ENCODE results near the gene C15orf39.

The C15orf39 gene

DNA sequence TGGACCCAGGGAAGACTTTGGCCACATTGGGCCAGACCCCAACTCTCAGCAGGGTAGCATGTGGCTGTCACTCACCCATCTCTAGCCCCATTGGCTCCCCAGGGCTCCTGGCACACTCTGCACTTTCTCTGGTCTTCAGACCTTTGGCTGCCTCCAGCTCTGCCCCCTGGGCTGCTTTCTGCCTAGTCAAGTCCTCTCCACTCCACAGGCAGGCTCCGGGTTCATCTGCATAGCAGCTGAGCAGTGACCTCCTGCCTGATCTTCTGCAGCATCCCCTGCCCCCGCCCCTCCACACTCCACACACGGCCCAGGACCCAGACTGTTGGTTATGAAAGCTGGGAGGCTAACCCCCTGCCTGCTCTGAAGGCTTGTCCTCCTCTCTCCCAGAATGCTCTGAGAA is 8.4 kb upstream of the C15orf39 start:
- H3K9ac ChIP-seq (ENCODE audit: low read length): no peak overlapping the region
- peaks cover 18% of the 10 kb centered on the region for H3K4me1 ChIP-seq (ENCODE audit: low read length)
- H3K27ac ChIP-seq (ENCODE audit: low read length): no peak overlapping the region
- no peaks in the 10 kb centered on the region for H3K36me3 ChIP-seq (replicated peaks; ENCODE audit: low read depth, low read length)
- H3K79me2 ChIP-seq (ENCODE audit: low read length): no peaks in the 10 kb centered on the region
- H3K9me3 ChIP-seq (ENCODE audit: insufficient read depth, low read length): 0 out of 2 replicates have a peak, but pooled peaks cover 4% of the 10 kb centered on the region
- TF ChIP-seq EZH2phosphoT487 (IDR thresholded peaks at IDR 0.05; ENCODE audit: low read depth): no peak
- TF ChIP-seq, protein P1, sequence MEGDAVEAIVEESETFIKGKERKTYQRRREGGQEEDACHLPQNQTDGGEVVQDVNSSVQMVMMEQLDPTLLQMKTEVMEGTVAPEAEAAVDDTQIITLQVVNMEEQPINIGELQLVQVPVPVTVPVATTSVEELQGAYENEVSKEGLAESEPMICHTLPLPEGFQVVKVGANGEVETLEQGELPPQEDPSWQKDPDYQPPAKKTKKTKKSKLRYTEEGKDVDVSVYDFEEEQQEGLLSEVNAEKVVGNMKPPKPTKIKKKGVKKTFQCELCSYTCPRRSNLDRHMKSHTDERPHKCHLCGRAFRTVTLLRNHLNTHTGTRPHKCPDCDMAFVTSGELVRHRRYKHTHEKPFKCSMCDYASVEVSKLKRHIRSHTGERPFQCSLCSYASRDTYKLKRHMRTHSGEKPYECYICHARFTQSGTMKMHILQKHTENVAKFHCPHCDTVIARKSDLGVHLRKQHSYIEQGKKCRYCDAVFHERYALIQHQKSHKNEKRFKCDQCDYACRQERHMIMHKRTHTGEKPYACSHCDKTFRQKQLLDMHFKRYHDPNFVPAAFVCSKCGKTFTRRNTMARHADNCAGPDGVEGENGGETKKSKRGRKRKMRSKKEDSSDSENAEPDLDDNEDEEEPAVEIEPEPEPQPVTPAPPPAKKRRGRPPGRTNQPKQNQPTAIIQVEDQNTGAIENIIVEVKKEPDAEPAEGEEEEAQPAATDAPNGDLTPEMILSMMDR (IDR thresholded peaks at IDR 0.05; ENCODE audit: low read depth, low read length): no peak
- no peak overlapping the region for H3K4me2 ChIP-seq (ENCODE audit: low read length)
- no peaks in the 10 kb centered on the region for H4K20me1 ChIP-seq (ENCODE audit: insufficient read depth, low read length)
- H2AFZ ChIP-seq (ENCODE audit: low read depth, low read length): no peak overlapping the region
- H3K4me3 ChIP-seq (ENCODE audit: low read length): no peak overlapping the region
- peaks cover 18% of the 10 kb centered on the region for H3K27me3 ChIP-seq (ENCODE audit: low read depth, low read length)

DNA sequence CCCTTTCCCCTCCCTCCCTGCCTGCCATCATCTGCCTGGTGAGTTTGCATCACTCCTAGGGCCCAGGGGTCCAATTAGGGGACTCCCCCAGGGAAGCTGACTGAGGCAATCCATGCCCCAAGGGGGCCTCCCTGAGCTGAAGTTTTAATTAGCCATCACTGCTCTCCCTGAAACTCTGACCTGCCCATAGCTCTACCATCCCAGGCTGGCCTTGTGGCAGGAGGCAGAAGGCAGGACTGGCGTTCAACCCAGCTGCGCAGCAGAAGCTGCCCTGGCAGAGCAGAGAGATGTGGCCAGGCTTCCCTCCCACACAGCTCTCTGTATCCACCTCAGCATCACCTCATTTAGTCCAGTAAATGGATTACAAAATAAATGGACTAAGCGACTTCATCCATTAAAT is 7.7 kb upstream of the C15orf39 start:
- TF ChIP-seq EZH2phosphoT487 (IDR thresholded peaks at IDR 0.05; ENCODE audit: low read depth): no peak
- TF ChIP-seq, protein P1 (IDR thresholded peaks at IDR 0.05; ENCODE audit: low read depth, low read length): no peak
- H3K4me3 ChIP-seq (ENCODE audit: low read length): no peak overlapping the region
- H3K27me3 ChIP-seq (ENCODE audit: low read depth, low read length): peaks cover 18% of the 10 kb centered on the region
- no peaks in the 10 kb centered on the region for H4K20me1 ChIP-seq (ENCODE audit: insufficient read depth, low read length)
- no peak overlapping the region for H2AFZ ChIP-seq (ENCODE audit: low read depth, low read length)
- no peaks in the 10 kb centered on the region for H3K36me3 ChIP-seq (replicated peaks; ENCODE audit: low read depth, low read length)
- H3K79me2 ChIP-seq (ENCODE audit: low read length): no peaks in the 10 kb centered on the region
- no peak overlapping the region for H3K9ac ChIP-seq (ENCODE audit: low read length)
- H3K27ac ChIP-seq (ENCODE audit: low read length): no peak overlapping the region
- 0 out of 2 replicates have a peak, but pooled peaks cover 4% of the 10 kb centered on the region for H3K9me3 ChIP-seq (ENCODE audit: insufficient read depth, low read length)
- no peak overlapping the region for H3K4me2 ChIP-seq (ENCODE audit: low read length)
- peaks cover 25% of the 10 kb centered on the region for H3K4me1 ChIP-seq (ENCODE audit: low read length)

DNA sequence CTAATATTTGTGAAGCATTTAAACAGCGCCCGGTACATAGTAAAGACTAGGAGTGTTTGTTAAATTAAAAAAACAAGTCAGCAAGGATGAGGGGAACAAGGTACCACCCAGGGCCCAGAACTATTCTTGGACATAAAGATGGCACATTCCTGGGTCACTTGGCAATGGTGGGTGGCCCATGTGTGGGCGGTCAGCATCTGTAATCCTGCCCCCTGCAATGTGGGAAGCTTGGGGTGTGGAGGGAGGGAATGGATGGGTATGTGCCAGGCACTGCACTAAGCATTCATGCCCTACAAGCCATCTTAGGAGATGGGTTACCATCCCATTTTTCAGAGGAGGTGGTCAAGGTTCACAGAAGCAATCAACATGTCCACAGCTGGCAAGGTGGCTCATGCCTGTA is 7.3 kb upstream of the C15orf39 start:
- H3K27me3 ChIP-seq (ENCODE audit: low read depth, low read length): peaks cover 19% of the 10 kb centered on the region
- no peaks in the 10 kb centered on the region for H3K36me3 ChIP-seq (replicated peaks; ENCODE audit: low read depth, low read length)
- no peak overlapping the region for H2AFZ ChIP-seq (ENCODE audit: low read depth, low read length)
- H4K20me1 ChIP-seq (ENCODE audit: insufficient read depth, low read length): no peaks in the 10 kb centered on the region
- no peak for TF ChIP-seq EZH2phosphoT487 (IDR thresholded peaks at IDR 0.05; ENCODE audit: low read depth)
- TF ChIP-seq, protein P1 (IDR thresholded peaks at IDR 0.05; ENCODE audit: low read depth, low read length): no peak
- 0 out of 2 replicates have a peak, but pooled peaks cover 4% of the 10 kb centered on the region for H3K9me3 ChIP-seq (ENCODE audit: insufficient read depth, low read length)
- H3K4me2 ChIP-seq (ENCODE audit: low read length): no peak overlapping the region
- H3K27ac ChIP-seq (ENCODE audit: low read length): no peak overlapping the region
- H3K79me2 ChIP-seq (ENCODE audit: low read length): no peaks in the 10 kb centered on the region
- H3K9ac ChIP-seq (ENCODE audit: low read length): no peak overlapping the region
- peaks cover 29% of the 10 kb centered on the region for H3K4me1 ChIP-seq (ENCODE audit: low read length)
- H3K4me3 ChIP-seq (ENCODE audit: low read length): no peak overlapping the region

DNA sequence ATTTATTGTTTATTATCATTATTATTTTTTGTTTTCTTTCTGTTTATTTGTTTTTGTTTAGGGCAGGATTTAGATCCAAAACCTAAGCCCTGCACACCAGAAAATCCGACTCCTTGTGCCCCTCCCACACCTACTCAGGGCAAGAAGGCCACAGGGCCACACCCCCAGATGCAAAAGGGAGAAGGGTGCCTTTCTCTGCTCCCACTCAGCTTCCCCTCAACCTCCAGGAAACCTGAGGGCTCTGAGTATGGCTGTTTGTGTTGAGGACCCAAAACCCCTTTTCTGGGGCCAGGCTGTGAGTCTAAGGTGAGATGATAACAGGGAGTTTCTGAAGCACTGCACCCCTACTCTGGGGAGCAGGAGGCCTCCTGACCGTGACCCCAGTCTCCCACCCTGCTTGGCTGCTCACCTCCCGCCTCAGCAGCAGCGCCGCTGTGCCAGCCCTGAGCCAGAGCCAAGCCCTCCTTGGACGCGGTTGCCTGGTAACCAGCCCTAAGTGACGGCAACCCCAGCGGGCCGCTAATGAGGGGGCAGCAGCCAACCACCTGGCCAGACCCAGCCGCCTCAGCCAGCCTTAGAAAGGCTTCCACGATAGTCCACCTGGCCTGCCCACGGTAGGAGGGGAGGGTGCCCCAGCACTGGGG is 6.4 kb upstream of the C15orf39 start:
- H3K4me2 ChIP-seq (ENCODE audit: low read length): no peak overlapping the region
- 0 out of 2 replicates have a peak, but pooled peaks cover 4% of the 10 kb centered on the region for H3K9me3 ChIP-seq (ENCODE audit: insufficient read depth, low read length)
- H3K27me3 ChIP-seq (ENCODE audit: low read depth, low read length): peaks cover 28% of the 10 kb centered on the region
- no peak overlapping the region for H2AFZ ChIP-seq (ENCODE audit: low read depth, low read length)
- no peak overlapping the region for H3K27ac ChIP-seq (ENCODE audit: low read length)
- peaks cover 35% of the 10 kb centered on the region for H3K4me1 ChIP-seq (ENCODE audit: low read length)
- no peak for TF ChIP-seq EZH2phosphoT487 (IDR thresholded peaks at IDR 0.05; ENCODE audit: low read depth)
- TF ChIP-seq, protein P1 (IDR thresholded peaks at IDR 0.05; ENCODE audit: low read depth, low read length): no peak
- H3K79me2 ChIP-seq (ENCODE audit: low read length): no peaks in the 10 kb centered on the region
- H3K36me3 ChIP-seq (replicated peaks; ENCODE audit: low read depth, low read length): no peaks in the 10 kb centered on the region
- H3K9ac ChIP-seq (ENCODE audit: low read length): no peak overlapping the region
- H4K20me1 ChIP-seq (ENCODE audit: insufficient read depth, low read length): no peaks in the 10 kb centered on the region
- no peak overlapping the region for H3K4me3 ChIP-seq (ENCODE audit: low read length)

Data from OCI-LY3 (cell line).